Measurements from ENCODE around the gene ATAD2B. TPM values are rescaled to one million over a fixed set of nuclear protein-coding genes. Genes with fewer than 3 reads are reported as not detected.

ATAD2B gene
- total RNA-seq, 2 donors from 2014 or later = 16.1 to 16.7 TPM

GRCh38 chr2:23924589-23925359 is 2.1 kb downstream of the ATAD2B start:
- H3K9me3 Mint-ChIP-seq = no peaks in the 10 kb centered on the region
- no peak for ATAC-seq

DNA sequence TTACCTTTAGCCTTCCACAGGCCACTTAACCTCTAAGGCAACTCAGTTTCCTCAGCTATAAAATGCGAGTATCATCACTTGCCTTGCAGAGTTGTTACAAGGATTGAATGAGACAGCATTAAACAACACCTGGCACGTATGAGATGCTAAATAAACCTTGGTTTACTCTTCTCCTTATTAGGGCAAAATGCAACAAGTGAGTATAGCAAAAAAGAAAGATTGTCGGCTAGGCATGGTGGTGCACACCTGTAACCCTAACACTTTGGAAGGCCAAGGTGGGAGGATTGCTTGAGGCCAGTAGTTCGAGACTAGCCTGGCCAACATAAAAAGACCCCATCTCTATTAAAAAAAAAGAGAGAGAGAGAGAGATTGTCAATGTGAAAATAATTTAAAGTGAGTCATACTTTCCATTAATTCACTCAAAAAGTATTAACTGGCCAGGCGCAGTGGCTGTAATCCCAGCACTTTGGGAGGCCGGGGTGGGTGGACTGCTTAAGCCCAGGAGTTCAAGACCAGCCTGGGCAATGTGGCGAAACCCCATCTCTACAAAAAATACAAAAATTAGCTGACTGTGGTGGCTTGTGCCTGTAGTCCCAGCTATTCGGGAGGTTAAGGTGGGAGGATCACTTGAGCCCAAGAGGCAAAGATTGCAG is 8.0 kb downstream of the ATAD2B start:
- Mint-ChIP-seq H3K9me3 (no peaks in the 10 kb centered on the region), H3K36me3 (no peaks in the 10 kb centered on the region), H3K27ac (peak overlapping the region in 1 of 2 donors; percentile 90)
- ATAC-seq = peak in 1 of 2 donors; percentile 20
- no peak for DNase-seq (ENCODE audit: low spot score in 2 of 2)

More at GRCh38 chr2:23924589-23925359, 2.1 kb downstream of the ATAD2B start:
- DNase-seq (ENCODE audit: low spot score in 2 of 2) = no peak
- peaks cover 0 to 4% of the 10 kb centered on the region in 2 donors for H3K36me3 Mint-ChIP-seq
- H3K27ac Mint-ChIP-seq = peak overlapping the region in 1 of 2 donors; percentile 95

DNA sequence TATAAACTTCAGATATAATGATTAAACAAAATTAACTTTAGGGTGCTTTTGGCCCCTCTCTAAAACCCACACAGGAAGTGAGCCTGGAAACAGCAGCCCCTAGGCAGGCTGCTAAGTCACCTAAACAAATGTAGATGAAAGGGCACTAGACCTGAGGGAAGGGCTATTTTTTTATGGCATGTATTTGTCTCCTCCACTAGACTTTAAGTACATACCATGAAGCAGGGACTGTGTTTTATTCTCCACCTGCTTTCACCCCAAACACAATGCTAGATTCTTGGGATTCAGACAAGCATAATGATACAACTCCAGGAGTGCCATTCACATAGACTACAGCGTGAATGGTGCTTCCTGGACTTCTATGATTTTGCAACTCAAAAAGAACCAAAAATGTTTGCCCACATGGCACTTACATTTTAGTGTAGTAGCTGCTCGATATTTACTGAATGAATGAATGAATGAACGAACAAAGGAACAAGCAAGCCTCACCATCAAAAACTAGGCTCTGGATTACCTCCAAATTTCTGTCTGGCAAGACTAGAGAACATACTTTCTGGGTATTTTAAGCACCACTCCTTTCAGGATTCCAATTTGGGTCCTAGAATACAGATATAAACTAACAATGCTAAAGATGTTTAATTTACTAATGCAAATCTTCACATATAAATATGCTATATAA is 10.1 kb downstream of the ATAD2B start:
- ATAC-seq (peak in 1 of 2 donors; percentile 41), DNase-seq (ENCODE audit: low spot score in 2 of 2) (no peak)
- Mint-ChIP-seq H3K27ac (peak overlapping the region in 1 of 2 donors; percentile 58), H3K36me3 (no peaks in the 10 kb centered on the region), H3K9me3 (no peaks in the 10 kb centered on the region)

- Mint-ChIP-seq H3K27ac (no peak overlapping the region), H3K9me3 (no peaks in the 10 kb centered on the region), H3K36me3 (no peaks in the 10 kb centered on the region)
- ATAC-seq = no peak
- DNase-seq (ENCODE audit: low spot score in 2 of 2) = no peak
These were observed 11.6 kb downstream of the ATAD2B start for GRCh38 chr2:23915327-23915726.

DNA sequence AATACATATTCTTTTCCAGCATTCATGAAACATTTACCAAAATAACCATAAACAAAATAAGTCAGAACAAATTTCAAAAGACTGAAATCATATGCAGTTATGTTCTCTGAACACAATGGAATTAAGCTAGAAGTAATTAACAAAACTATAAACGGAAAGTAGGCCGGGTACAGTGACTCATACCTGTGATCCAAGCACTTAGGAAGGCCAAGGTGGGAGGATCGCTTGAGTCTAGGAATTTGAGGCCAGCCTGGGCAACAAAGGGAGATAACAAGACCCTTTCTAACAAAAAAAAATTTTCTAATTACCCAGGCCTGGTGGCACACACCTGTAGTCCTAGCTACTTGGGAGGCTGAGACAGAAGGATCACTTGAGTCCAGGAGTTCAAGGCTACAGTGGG is 14.9 kb downstream of the ATAD2B start:
- H3K9me3 Mint-ChIP-seq = no peaks in the 10 kb centered on the region
- H3K36me3 Mint-ChIP-seq = no peaks in the 10 kb centered on the region
- DNase-seq (ENCODE audit: low spot score in 2 of 2) = no peak
- H3K27ac Mint-ChIP-seq = no peak overlapping the region
- no peak for ATAC-seq

GRCh38 chr2:23905155-23905554 is 21.8 kb downstream of the ATAD2B start:
- ATAC-seq (no peak), DNase-seq (ENCODE audit: low spot score in 2 of 2) (no peak)
- no peak overlapping the region for H3K27ac Mint-ChIP-seq
- H3K36me3 Mint-ChIP-seq = no peaks in the 10 kb centered on the region
- H3K9me3 Mint-ChIP-seq = no peaks in the 10 kb centered on the region

- DNase-seq (ENCODE audit: low spot score in 2 of 2) (no peak), ATAC-seq (no peak)
- no peaks in the 10 kb centered on the region for H3K36me3 Mint-ChIP-seq
- no peaks in the 10 kb centered on the region for H3K9me3 Mint-ChIP-seq
- no peak overlapping the region for H3K27ac Mint-ChIP-seq
These were observed 22.2 kb downstream of the ATAD2B start for GRCh38 chr2:23904692-23905091.

DNA sequence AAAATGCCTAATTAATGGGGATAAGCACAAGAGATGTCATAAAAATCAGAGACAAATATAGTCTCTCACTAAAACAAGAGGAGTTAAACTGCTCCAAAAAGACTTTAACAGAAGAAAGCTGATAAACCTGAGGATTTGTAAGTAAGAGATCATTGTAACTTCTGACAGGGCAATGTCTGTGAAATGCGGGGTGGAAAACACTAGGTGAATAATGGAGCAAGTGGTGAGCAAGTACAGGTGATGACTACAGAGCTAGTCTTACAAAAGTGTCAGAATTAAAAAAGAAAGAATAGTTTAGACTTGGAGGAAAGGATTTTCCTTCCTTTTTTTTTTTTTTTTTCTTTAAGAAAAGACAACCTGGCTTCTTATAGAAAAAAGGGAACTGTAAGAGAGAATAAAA is 22.7 kb downstream of the ATAD2B start:
- ATAC-seq (no peak), DNase-seq (ENCODE audit: low spot score in 2 of 2) (no peak)
- Mint-ChIP-seq H3K36me3 (no peaks in the 10 kb centered on the region), H3K27ac (no peak overlapping the region), H3K9me3 (no peaks in the 10 kb centered on the region)

- Mint-ChIP-seq H3K36me3 (no peaks in the 10 kb centered on the region), H3K9me3 (no peaks in the 10 kb centered on the region), H3K27ac (no peak overlapping the region)
- DNase-seq (ENCODE audit: low spot score in 2 of 2) = no peak
- no peak for ATAC-seq
These were observed 23.9 kb downstream of the ATAD2B start for GRCh38 chr2:23903034-23903433.

- ATAC-seq = no peak
- Mint-ChIP-seq H3K9me3 (no peaks in the 10 kb centered on the region), H3K27ac (no peak overlapping the region), H3K36me3 (no peaks in the 10 kb centered on the region)
- no peak for DNase-seq (ENCODE audit: low spot score in 2 of 2)
These were observed 24.7 kb downstream of the ATAD2B start for GRCh38 chr2:23901966-23902846.

DNA sequence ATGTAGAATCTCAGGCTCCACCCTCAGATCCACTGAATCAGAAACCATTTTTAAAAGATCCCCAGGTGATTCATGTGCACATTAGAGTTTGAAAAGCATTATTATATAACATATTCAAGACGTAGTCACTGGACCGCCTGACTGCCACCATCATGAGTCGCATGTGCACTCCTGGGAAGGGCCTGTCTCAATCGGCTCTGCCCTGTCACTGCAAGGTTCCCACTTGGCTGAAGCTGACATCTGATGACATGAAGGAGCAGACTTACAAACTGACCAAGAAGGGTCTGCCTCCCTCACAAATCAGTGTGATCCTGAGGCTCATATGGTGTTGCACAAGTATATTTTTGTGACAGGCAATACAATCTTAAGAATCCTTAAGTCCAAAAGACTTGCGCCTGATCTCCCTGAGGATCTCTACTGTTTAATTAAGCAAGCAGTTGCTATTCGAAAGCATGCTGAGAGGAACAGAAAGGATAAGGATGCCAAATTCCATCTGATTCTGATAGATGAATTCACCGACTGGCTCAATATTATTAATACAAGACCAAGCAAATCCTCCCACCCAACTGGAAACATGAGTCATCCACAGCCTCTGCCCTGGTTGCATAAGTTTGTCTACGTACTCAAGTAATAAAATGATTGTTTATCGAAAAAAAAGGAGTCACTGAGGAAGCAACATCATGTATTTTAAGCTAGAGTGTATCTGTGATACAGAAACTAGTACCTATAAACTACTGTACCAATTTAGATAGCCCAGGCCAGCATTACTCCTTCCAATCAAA is 26.2 kb downstream of the ATAD2B start:
- Mint-ChIP-seq H3K36me3 (no peaks in the 10 kb centered on the region), H3K27ac (no peak overlapping the region), H3K9me3 (no peaks in the 10 kb centered on the region)
- ATAC-seq (no peak), DNase-seq (ENCODE audit: low spot score in 2 of 2) (no peak)

DNA sequence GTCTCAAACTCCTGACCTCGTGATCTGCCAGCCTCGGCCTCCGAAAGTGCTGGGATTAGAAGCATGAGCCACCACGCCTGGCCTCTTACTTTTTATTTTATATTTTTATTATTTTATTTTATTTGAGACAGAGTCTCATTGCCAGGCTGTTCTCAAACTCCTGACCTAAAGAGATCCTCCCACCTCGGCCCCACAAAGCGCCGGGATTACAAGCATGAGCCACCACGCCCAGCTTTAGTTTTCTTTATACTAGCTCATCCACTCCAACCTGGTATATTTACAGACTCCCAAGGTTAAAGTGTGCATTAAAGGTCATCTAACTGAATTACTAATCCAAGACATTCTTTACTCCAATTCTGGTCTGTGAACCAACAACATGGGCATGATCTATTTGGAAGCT is 26.8 kb downstream of the ATAD2B start:
- Mint-ChIP-seq H3K9me3 (no peaks in the 10 kb centered on the region), H3K36me3 (no peaks in the 10 kb centered on the region), H3K27ac (no peak overlapping the region)
- ATAC-seq (no peak), DNase-seq (ENCODE audit: low spot score in 2 of 2) (no peak)

DNA sequence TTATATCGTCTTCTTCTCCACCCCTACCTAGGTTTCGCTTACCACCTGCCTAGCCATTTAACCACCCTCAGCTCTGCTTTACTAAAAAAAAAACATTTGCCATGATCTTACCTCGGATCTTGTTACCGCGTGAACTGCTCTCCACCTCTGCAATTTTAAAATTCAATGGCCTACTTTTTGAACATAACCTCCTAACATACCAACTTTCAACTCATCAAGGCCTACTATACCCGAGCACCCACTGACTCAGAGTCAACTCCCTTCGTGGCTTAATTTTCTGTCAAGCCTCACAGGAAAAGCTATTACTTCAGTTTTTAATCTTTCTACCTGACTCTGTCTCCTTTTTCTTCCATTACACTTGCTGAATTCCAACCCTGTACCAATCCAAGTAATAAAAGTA is 55.7 kb downstream of the ATAD2B start:
- H3K36me3 Mint-ChIP-seq = peaks cover 0 to 5% of the 10 kb centered on the region in 2 donors

DNA sequence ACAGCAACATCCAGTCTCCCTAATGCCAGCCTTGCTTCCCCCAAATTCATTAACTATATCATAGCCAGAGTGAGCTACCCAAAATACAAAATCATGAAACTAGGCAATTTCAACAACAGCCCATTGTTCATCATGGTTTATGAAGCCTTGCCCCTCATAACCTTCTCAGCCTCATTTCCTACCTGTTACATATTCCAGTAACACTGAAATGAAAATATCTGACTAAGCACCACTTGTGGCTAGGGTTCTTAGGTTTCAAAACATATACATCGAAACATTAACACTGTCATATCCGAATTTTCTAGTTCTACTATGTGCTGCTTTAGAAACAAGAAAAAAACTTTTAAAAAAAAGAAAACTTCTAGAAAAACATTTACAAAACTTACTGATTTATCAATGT is 59.5 kb downstream of the ATAD2B start:
- H3K9me3 Mint-ChIP-seq = no peaks in the 10 kb centered on the region
- DNase-seq (ENCODE audit: low spot score in 2 of 2) (no peak), ATAC-seq (peak; percentile 49 to 97)
- H3K36me3 Mint-ChIP-seq = peaks cover 0 to 5% of the 10 kb centered on the region in 2 donors
- peak overlapping the region in 1 of 2 donors; percentile 6 for H3K27ac Mint-ChIP-seq

More for the DNA sequence above, 55.7 kb downstream of the ATAD2B start:
- ATAC-seq (no peak), DNase-seq (ENCODE audit: low spot score in 2 of 2) (no peak)
- Mint-ChIP-seq H3K27ac (peak overlapping the region in 1 of 2 donors; percentile 18), H3K9me3 (no peaks in the 10 kb centered on the region)

DNA sequence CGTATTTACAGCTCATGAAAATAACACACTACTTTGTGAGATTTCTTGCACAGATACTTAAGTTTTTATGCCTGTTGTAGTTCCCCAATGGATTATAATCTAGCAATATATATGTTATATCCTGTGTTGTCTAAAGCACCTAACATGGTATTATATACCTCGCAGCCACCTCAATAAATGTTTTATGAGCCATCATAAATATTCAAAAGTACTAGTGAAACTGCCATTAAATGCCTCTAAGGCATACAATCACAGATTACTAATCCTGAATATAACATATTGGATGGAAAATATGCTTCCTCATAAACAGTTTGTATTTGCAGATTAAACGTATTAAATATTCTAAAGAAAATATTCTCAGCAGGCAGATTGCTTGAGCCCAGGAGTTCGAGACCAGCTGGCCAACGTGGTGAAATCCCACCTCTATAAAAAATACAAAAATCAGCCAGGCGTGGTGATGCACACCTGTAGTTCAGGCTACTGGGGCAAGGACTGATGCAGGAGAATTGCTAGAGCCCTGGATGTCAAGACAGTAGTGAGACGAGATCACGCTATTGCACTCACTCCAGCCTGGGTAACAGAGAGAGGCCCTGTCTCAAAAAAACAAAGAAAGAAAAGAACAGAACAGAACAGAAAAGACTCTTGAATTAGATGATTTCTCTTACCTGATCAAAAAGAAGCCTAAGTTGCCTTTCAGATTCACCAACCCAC is 64.1 kb downstream of the ATAD2B start:
- ATAC-seq (no peak), DNase-seq (ENCODE audit: low spot score in 2 of 2) (no peak)
- Mint-ChIP-seq H3K36me3 (peaks cover 0 to 5% of the 10 kb centered on the region in 2 donors), H3K9me3 (no peaks in the 10 kb centered on the region), H3K27ac (no peak overlapping the region)

Measured in activated naive CD4-positive, alpha-beta T cell treated with anti-CD3 and anti-CD28 coated beads, Interleukin-2, amount 50 U/mL, for 72 hours (primary cell).